ENCODE results near the gene SLC17A4.
"Not testable (repeated sequence)": the region's sequence is repeated elsewhere in the genome, so short reads cannot be mapped to it uniquely, and the experiment has no call there.

SLC17A4 gene

DNA sequence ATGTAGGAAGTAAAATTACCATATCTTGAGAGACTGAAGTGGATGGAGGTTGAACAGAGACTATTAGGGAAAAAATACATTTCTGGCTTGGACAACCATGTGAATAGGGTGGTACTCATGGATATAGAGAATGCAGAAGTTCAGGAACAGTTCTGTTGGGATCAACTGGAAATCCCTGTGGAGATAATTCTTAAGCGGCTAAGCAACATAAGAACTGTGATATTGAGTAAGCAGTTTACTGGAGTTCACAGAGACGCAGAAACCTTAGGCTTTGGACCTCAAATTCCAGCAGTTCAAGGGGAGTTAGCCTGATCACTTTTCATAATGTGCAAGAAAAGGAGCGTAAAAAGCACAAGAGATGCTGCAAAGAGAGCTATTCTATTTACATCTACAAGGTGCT lies 23.6 kb upstream of the SLC17A4 start:
- Histone ChIP-seq H3K9ac (ENCODE audit: low read length in 5 of 5) (no peak overlapping the region), H3K4me3 (ENCODE audit: low read depth in 1 of 5, low read length in 5 of 5) (no peak overlapping the region), H3K4me1 (ENCODE audit: control insufficient read depth in 5 of 5, insufficient read depth in 5 of 5, low read length in 5 of 5) (no peaks in the 10 kb centered on the region), H3K27me3 (ENCODE audit: control insufficient read depth in 5 of 5, insufficient read depth in 4 of 5, low read length in 5 of 5) (peaks cover 0 to 15% (median 8%) of the 10 kb centered on the region in 5 donors), H3K9me3 (ENCODE audit: control insufficient read depth in 5 of 5, low read length in 5 of 5) (peaks cover 0 to 3% (median 0%) of the 10 kb centered on the region in 5 donors), H3K36me3 (ENCODE audit: control insufficient read depth in 5 of 5, insufficient read depth in 5 of 5, low read length in 5 of 5) (no peaks in the 10 kb centered on the region), H3K27ac (ENCODE audit: low read depth, low read length) (no peak overlapping the region)

- no peak overlapping the region for H3K27ac ChIP-seq (ENCODE audit: low read depth, low read length)
- peaks cover 0 to 15% (median 8%) of the 10 kb centered on the region in 5 donors for H3K27me3 ChIP-seq (ENCODE audit: control insufficient read depth in 5 of 5, insufficient read depth in 4 of 5, low read length in 5 of 5)
- no peaks in the 10 kb centered on the region for H3K4me1 ChIP-seq (ENCODE audit: control insufficient read depth in 5 of 5, insufficient read depth in 5 of 5, low read length in 5 of 5)
- no peak overlapping the region for H3K4me3 ChIP-seq (ENCODE audit: low read depth in 1 of 5, low read length in 5 of 5)
- H3K36me3 ChIP-seq (ENCODE audit: control insufficient read depth in 5 of 5, insufficient read depth in 5 of 5, low read length in 5 of 5), result no peaks in the 10 kb centered on the region
- no peak overlapping the region for H3K9ac ChIP-seq (ENCODE audit: low read length in 5 of 5)
- H3K9me3 ChIP-seq (ENCODE audit: control insufficient read depth in 5 of 5, low read length in 5 of 5), result peaks cover 0 to 3% (median 0%) of the 10 kb centered on the region in 5 donors
Measured at GRCh38 chr6:25731721-25732120, 22.8 kb upstream of the SLC17A4 start.

GRCh38 chr6:25732468-25733198 lies 21.9 kb upstream of the SLC17A4 start:
- H3K27me3 ChIP-seq (ENCODE audit: control insufficient read depth in 5 of 5, insufficient read depth in 4 of 5, low read length in 5 of 5), result peaks cover 0 to 12% (median 8%) of the 10 kb centered on the region in 5 donors
- no peak overlapping the region for H3K4me3 ChIP-seq (ENCODE audit: low read depth in 1 of 5, low read length in 5 of 5)
- H3K9me3 ChIP-seq (ENCODE audit: control insufficient read depth in 5 of 5, low read length in 5 of 5), result peaks cover 0 to 3% (median 0%) of the 10 kb centered on the region in 5 donors
- H3K27ac ChIP-seq (ENCODE audit: low read depth, low read length), result no peak overlapping the region
- H3K4me1 ChIP-seq (ENCODE audit: control insufficient read depth in 5 of 5, insufficient read depth in 5 of 5, low read length in 5 of 5), result no peaks in the 10 kb centered on the region
- H3K9ac ChIP-seq (ENCODE audit: low read length in 5 of 5), result no peak overlapping the region
- H3K36me3 ChIP-seq (ENCODE audit: control insufficient read depth in 5 of 5, insufficient read depth in 5 of 5, low read length in 5 of 5), result no peaks in the 10 kb centered on the region

- no peaks in the 10 kb centered on the region for H3K36me3 ChIP-seq (ENCODE audit: control insufficient read depth in 5 of 5, insufficient read depth in 5 of 5, low read length in 5 of 5)
- peaks cover 0 to 12% (median 8%) of the 10 kb centered on the region in 5 donors for H3K27me3 ChIP-seq (ENCODE audit: control insufficient read depth in 5 of 5, insufficient read depth in 4 of 5, low read length in 5 of 5)
- H3K4me1 ChIP-seq (ENCODE audit: control insufficient read depth in 5 of 5, insufficient read depth in 5 of 5, low read length in 5 of 5), result no peaks in the 10 kb centered on the region
- no peak overlapping the region for H3K27ac ChIP-seq (ENCODE audit: low read depth, low read length)
- no peak overlapping the region for H3K4me3 ChIP-seq (ENCODE audit: low read depth in 1 of 5, low read length in 5 of 5)
- peaks cover 0 to 3% (median 0%) of the 10 kb centered on the region in 5 donors for H3K9me3 ChIP-seq (ENCODE audit: control insufficient read depth in 5 of 5, low read length in 5 of 5)
- no peak overlapping the region for H3K9ac ChIP-seq (ENCODE audit: low read length in 5 of 5)
Measured at GRCh38 chr6:25735261-25735660, 19.3 kb upstream of the SLC17A4 start.

GRCh38 chr6:25743868-25744267 lies 10.7 kb upstream of the SLC17A4 start:
- no peaks in the 10 kb centered on the region for H3K36me3 ChIP-seq (ENCODE audit: control insufficient read depth in 5 of 5, insufficient read depth in 5 of 5, low read length in 5 of 5)
- H3K9ac ChIP-seq (ENCODE audit: low read length in 5 of 5), result no peak overlapping the region
- no peaks in the 10 kb centered on the region for H3K9me3 ChIP-seq (ENCODE audit: control insufficient read depth in 5 of 5, low read length in 5 of 5)
- H3K27ac ChIP-seq (ENCODE audit: low read depth, low read length), result no peak overlapping the region
- no peak overlapping the region for H3K4me3 ChIP-seq (ENCODE audit: low read depth in 1 of 5, low read length in 5 of 5)
- H3K4me1 ChIP-seq (ENCODE audit: control insufficient read depth in 5 of 5, insufficient read depth in 5 of 5, low read length in 5 of 5), result no peaks in the 10 kb centered on the region
- no peaks in the 10 kb centered on the region for H3K27me3 ChIP-seq (ENCODE audit: control insufficient read depth in 5 of 5, insufficient read depth in 4 of 5, low read length in 5 of 5)

GRCh38 chr6:25745836-25746235 lies 8.7 kb upstream of the SLC17A4 start:
- Histone ChIP-seq H3K4me3 (ENCODE audit: low read depth in 1 of 5, low read length in 5 of 5) (no peak overlapping the region), H3K27ac (ENCODE audit: low read depth, low read length) (no peak overlapping the region), H3K9ac (ENCODE audit: low read length in 5 of 5) (no peak overlapping the region), H3K36me3 (ENCODE audit: control insufficient read depth in 5 of 5, insufficient read depth in 5 of 5, low read length in 5 of 5) (no peaks in the 10 kb centered on the region), H3K4me1 (ENCODE audit: control insufficient read depth in 5 of 5, insufficient read depth in 5 of 5, low read length in 5 of 5) (no peaks in the 10 kb centered on the region), H3K9me3 (ENCODE audit: control insufficient read depth in 5 of 5, low read length in 5 of 5) (no peaks in the 10 kb centered on the region), H3K27me3 (ENCODE audit: control insufficient read depth in 5 of 5, insufficient read depth in 4 of 5, low read length in 5 of 5) (no peaks in the 10 kb centered on the region)

- Histone ChIP-seq H3K4me3 (ENCODE audit: low read depth in 1 of 5, low read length in 5 of 5) (no peak overlapping the region), H3K4me1 (ENCODE audit: control insufficient read depth in 5 of 5, insufficient read depth in 5 of 5, low read length in 5 of 5) (no peaks in the 10 kb centered on the region), H3K27ac (ENCODE audit: low read depth, low read length) (no peak overlapping the region), H3K27me3 (ENCODE audit: control insufficient read depth in 5 of 5, insufficient read depth in 4 of 5, low read length in 5 of 5) (no peaks in the 10 kb centered on the region), H3K9me3 (ENCODE audit: control insufficient read depth in 5 of 5, low read length in 5 of 5) (no peaks in the 10 kb centered on the region), H3K9ac (ENCODE audit: low read length in 5 of 5) (no peak overlapping the region), H3K36me3 (ENCODE audit: control insufficient read depth in 5 of 5, insufficient read depth in 5 of 5, low read length in 5 of 5) (no peaks in the 10 kb centered on the region)
Measured at GRCh38 chr6:25746968-25747367, 7.6 kb upstream of the SLC17A4 start.

DNA sequence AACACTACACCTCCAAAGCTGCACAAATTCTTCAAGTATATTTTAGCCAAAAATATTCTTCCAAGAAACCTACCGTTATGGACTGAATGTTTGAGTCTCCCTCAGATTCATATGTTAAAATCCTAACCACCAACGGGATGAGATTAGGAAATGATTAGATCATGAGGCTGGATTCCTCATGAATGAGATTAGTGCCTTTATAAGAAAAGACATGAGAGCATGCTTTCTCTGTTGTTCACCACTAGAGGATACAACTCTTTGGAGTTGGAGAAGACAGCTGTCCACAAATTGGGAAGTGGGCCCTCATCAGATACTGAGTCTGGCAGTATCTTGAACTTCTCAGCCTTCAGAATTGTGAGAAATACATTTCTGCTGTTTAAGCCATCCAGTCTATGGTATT lies 7.1 kb upstream of the SLC17A4 start:
- H3K36me3 ChIP-seq (ENCODE audit: control insufficient read depth in 5 of 5, insufficient read depth in 5 of 5, low read length in 5 of 5), result no peaks in the 10 kb centered on the region
- H3K27me3 ChIP-seq (ENCODE audit: control insufficient read depth in 5 of 5, insufficient read depth in 4 of 5, low read length in 5 of 5), result no peaks in the 10 kb centered on the region
- no peaks in the 10 kb centered on the region for H3K9me3 ChIP-seq (ENCODE audit: control insufficient read depth in 5 of 5, low read length in 5 of 5)
- H3K4me3 ChIP-seq (ENCODE audit: low read depth in 1 of 5, low read length in 5 of 5), result no peak overlapping the region
- H3K9ac ChIP-seq (ENCODE audit: low read length in 5 of 5), result no peak overlapping the region
- no peak overlapping the region for H3K27ac ChIP-seq (ENCODE audit: low read depth, low read length)
- H3K4me1 ChIP-seq (ENCODE audit: control insufficient read depth in 5 of 5, insufficient read depth in 5 of 5, low read length in 5 of 5), result no peaks in the 10 kb centered on the region

DNA sequence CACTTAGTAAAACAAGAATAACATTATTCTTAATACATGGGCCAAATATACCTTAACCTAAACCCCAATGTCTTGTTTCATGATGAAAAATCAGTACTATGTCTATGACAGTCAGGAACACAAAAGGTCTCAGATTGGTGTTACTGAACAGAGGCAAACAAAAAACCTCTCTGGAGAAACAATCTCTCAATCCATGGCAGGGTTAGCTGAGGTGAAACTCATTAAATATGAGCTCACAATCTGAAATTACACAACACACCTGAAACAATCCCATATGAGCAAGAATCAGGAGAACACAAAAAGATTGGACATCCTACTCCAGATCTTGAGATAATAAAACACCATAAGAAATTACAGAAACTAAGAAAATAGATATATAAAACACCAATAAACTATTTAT lies 6.5 kb upstream of the SLC17A4 start:
- Histone ChIP-seq H3K9ac (ENCODE audit: low read length in 5 of 5) (no peak overlapping the region), H3K4me1 (ENCODE audit: control insufficient read depth in 5 of 5, insufficient read depth in 5 of 5, low read length in 5 of 5) (no peaks in the 10 kb centered on the region), H3K9me3 (ENCODE audit: control insufficient read depth in 5 of 5, low read length in 5 of 5) (no peaks in the 10 kb centered on the region), H3K27ac (ENCODE audit: low read depth, low read length) (no peak overlapping the region), H3K27me3 (ENCODE audit: control insufficient read depth in 5 of 5, insufficient read depth in 4 of 5, low read length in 5 of 5) (no peaks in the 10 kb centered on the region), H3K36me3 (ENCODE audit: control insufficient read depth in 5 of 5, insufficient read depth in 5 of 5, low read length in 5 of 5) (no peaks in the 10 kb centered on the region), H3K4me3 (ENCODE audit: low read depth in 1 of 5, low read length in 5 of 5) (no peak overlapping the region)

DNA sequence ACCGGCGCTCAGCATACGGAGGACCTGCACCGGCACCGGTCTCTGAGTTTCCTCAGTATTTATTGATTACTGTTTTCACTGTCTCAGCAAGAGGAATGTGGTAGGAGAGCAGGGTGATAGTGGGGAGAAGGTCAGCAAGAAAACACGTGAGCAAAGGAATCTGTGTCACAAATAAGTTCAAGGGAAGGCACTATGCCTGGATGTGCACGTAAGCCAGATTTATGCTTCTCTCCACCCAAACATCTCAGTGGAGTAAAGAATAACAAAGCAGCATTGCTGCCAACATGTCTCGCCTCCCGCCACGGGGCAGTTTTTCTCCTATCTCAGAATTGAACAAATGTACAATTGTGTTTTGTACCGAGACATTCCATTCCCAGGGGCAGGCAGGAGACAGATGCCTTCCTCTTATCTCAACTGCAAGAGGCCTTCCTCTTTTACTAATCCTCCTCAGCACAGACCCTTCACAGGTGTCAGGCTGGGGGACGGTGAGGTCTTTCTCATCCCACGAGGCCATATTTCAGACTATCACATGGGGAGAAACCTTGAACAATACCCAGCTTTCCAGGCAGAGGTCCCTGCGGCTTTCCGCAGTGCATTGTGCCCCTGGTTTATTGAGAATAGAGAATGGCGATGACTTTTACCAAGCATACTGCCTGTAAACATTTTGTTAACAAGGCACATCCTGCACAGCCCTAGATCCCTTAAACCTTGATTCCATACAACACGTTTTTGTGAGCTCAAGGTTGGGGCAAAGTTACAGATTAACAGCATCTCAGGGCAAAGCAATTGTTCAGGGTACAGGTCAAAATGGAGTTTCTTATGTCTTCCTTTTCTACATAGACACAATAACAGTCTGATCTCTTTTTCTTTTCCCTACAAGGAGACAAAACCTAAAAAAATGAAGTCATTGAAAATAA lies 5.7 kb upstream of the SLC17A4 start:
- H3K9ac ChIP-seq (ENCODE audit: low read length in 5 of 5); H3K27ac ChIP-seq (ENCODE audit: low read depth, low read length); H3K9me3 ChIP-seq (ENCODE audit: control insufficient read depth in 5 of 5, low read length in 5 of 5); H3K36me3 ChIP-seq (ENCODE audit: control insufficient read depth in 5 of 5, insufficient read depth in 5 of 5, low read length in 5 of 5); H3K4me1 ChIP-seq (ENCODE audit: control insufficient read depth in 5 of 5, insufficient read depth in 5 of 5, low read length in 5 of 5); H3K4me3 ChIP-seq (ENCODE audit: low read depth in 1 of 5, low read length in 5 of 5); H3K27me3 ChIP-seq (ENCODE audit: control insufficient read depth in 5 of 5, insufficient read depth in 4 of 5, low read length in 5 of 5): not testable (repeated sequence)

All from subcutaneous abdominal adipose tissue (tissue), 5 donors.